Smooth muscle cell (in vitro differentiated cells): Measurements from ENCODE around the gene MDC1. TPM values are rescaled to one million over a fixed set of nuclear protein-coding genes. Genes with fewer than 3 reads are reported as not detected.

Experiments used
- DNase-seq: peaks from one replicate; lab custom pipeline; 2025; ENCODE audit not compliant: unreplicated experiment; lab: John Stamatoyannopoulos, UW
- H2AFZ ChIP-seq: fragments of 200-600 bp; sonication (generic); 2 replicates; pipeline ENCODE4 v1.6.0; 2016; ENCODE audit warnings: antibody characterized with exemption, low read depth, mild to moderate bottlenecking
- H3F3A ChIP-seq: fragments of 200-600 bp; sonication (generic); 2 replicates; pipeline ENCODE4 v1.6.0; 2017; ENCODE audit warnings: antibody characterized with exemption, low read depth
- H3K27ac ChIP-seq: fragments of 200-600 bp; sonication (generic); 2 replicates; pipeline ENCODE4 v1.5.1; 2016; ENCODE audit warnings: low read depth, mild to moderate bottlenecking
- H3K27me3 ChIP-seq: fragments of 200-600 bp; sonication (generic); 2 replicates; pipeline ENCODE4 v1.6.1; 2016; ENCODE audit warnings: low read depth, mild to moderate bottlenecking
- H3K36me3 ChIP-seq: fragments of 200-600 bp; sonication (generic); 2 replicates; pipeline ENCODE4 v1.5.1; 2016; ENCODE audit warnings: low read depth
- H3K4me1 ChIP-seq: fragments of 200-600 bp; sonication (generic); 2 replicates; pipeline ENCODE4 v1.5.1; 2016; ENCODE audit warnings: low read depth
- H3K4me2 ChIP-seq: fragments of 200-600 bp; sonication (generic); 2 replicates; pipeline ENCODE4 v1.6.0; 2016; ENCODE audit warnings: mild to moderate bottlenecking
- H3K4me3 ChIP-seq: fragments of 200-600 bp; sonication (generic); 2 replicates; pipeline ENCODE4 v1.5.1; 2016; ENCODE audit warnings: mild to moderate bottlenecking
- H3K79me2 ChIP-seq: fragments of 200-600 bp; sonication (generic); 2 replicates; pipeline ENCODE4 v1.6.0; 2016; ENCODE audit warnings: low read depth, mild to moderate bottlenecking
- H3K9ac ChIP-seq: fragments of 200-600 bp; sonication (generic); 2 replicates; pipeline ENCODE4 v1.6.0; 2016; ENCODE audit warnings: low read depth
- H3K9me3 ChIP-seq: fragments of 200-600 bp; sonication (generic); replicated peaks from 2 replicates; pipeline ENCODE4 v1.5.1; 2016; ENCODE audit warnings: low read depth
- H4K20me1 ChIP-seq: fragments of 200-600 bp; sonication (generic); 2 replicates; pipeline ENCODE4 v1.6.0; 2016; ENCODE audit warnings: low read depth
- CTCF ChIP-seq: fragments of 200-600 bp; sonication (generic); IDR thresholded peaks from 2 replicates; pipeline ENCODE4 v1.5.1; 2017; ENCODE audit warnings: borderline replicate concordance, mild to moderate bottlenecking, antibody characterized with exemption; ENCODE audit not compliant: insufficient read depth, poor library complexity, severe bottlenecking
- WGBS: methylation state at CpG from one replicate; pipeline ENCODE4 v1.1.7; 2016; ENCODE audit warnings: low lambda C conversion rate; 5-methylcytosine and 5-hydroxymethylcytosine counted together
- polyA plus RNA-seq: library from polyadenylated mRNA; unstranded; fragments of >200 nt; fragmentation: Nextera tagmentation; extraction: Ambion mirVana; gene quantifications from 2 replicates; pipeline ENCODE4 v1.2.1, GENCODE V29; 2016
- total RNA-seq: library from RNA; depleted of rRNA; stranded (reverse); fragments of >200 nt; gene quantifications from 2 replicates; pipeline ENCODE4 v1.2.3, GENCODE V29; 2014

The MDC1 gene
- total and polyA plus RNA-seq, 2 experiments from 2014 or later = 7.0 to 17.1 TPM

- Histone ChIP-seq H3K27me3 (no peaks in the 10 kb centered on the region), H3K79me2 (peaks cover 10% of the 10 kb centered on the region), H3K4me3 (no peak overlapping the region), H2AFZ (no peak overlapping the region), H3F3A (no peaks in the 10 kb centered on the region), H3K4me1 (peaks cover 10% of the 10 kb centered on the region), H3K36me3 (no peaks in the 10 kb centered on the region), H3K9me3 (no peaks in the 10 kb centered on the region), H3K9ac (no peak overlapping the region), H4K20me1 (no peaks in the 10 kb centered on the region), H3K4me2 (no peak overlapping the region), H3K27ac (no peak overlapping the region)
- DNase-seq = no peak
- no peak for TF ChIP-seq CTCF
- 94% methylated on average over 7 of the region's 7 CpGs for WGBS
These were observed 4.6 kb downstream of the MDC1 start for GRCh38 chr6:30712441-30712945.

DNA sequence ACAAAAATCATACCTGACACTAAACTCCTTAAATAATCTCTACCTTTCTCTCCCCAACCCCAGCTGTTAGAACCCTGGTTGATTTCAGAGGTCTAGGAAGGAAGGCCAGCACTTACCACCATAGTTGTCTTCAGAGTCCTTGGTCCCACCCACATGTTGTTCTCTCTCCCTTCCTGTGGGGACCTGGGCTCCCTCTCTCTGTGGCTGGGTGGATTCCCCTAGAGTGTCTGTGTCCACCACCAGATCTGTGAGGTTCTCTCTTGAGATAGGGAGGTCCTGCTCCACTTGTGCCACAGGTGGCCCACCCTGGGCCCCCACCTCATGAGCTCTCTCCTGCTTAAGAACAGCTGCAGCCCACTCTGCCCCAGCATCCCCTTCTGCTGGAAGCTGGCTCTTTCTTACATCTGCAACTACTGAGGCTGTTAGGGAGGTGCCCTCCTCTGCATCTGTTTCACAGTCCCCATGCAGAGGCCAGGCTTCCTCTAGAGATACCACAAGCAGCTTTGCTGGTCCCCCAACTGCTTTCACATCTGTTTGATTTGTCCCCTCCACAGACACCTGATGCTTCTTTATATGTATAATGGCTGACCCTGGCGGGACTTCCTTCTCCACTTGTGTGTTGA lies 5.2 kb downstream of the MDC1 start:
- no peak overlapping the region for H3K9ac ChIP-seq
- H3K36me3 ChIP-seq = no peaks in the 10 kb centered on the region
- no peak for TF ChIP-seq CTCF
- H3K27ac ChIP-seq = no peak overlapping the region
- H4K20me1 ChIP-seq = no peaks in the 10 kb centered on the region
- no peak overlapping the region for H3K4me2 ChIP-seq
- no peak overlapping the region for H2AFZ ChIP-seq
- H3F3A ChIP-seq = no peaks in the 10 kb centered on the region
- H3K4me3 ChIP-seq = no peak overlapping the region
- H3K79me2 ChIP-seq = peaks cover 9% of the 10 kb centered on the region
- H3K27me3 ChIP-seq = no peaks in the 10 kb centered on the region
- no peaks in the 10 kb centered on the region for H3K9me3 ChIP-seq
- WGBS = 100% methylated on average over 1 of the region's 1 CpG
- H3K4me1 ChIP-seq = peaks cover 10% of the 10 kb centered on the region
- DNase-seq = no peak

DNA sequence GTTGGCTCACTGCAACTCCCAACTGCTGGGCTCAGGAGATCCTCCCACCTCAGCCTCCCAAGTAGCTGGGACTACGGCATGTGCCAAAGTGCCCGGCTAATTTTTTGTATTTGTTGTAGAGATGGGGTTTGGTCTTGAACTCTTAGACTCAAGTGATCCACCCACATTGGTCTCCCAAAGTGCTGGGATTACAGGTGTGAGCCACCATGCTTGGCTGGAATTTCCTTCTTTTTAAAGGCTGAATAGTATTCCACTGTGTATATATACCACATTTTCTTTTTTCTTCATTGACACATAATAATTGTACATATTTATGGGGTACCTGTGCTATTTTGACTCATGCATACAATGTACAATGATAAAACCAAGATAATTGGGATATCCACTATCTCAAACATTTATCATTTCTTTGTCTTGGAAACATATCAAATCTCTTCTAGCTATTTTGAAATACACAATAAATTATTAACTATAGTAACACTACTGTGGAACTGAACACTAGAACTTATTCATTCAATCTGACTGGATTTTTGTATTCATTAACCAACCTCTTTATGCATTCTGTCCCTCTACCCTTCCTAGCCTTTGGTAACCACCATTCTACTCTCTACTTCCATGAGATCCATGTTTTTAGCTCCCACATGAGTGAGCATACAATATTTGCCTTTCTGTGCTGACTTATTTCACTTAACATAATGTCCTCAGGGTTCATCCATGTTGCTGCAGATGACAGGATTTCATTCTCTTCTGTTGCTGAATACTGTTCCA lies 7.8 kb downstream of the MDC1 start:
- WGBS = 95% methylated on average over 2 of the region's 2 CpGs
- Histone ChIP-seq H3K9me3 (no peaks in the 10 kb centered on the region), H3F3A (no peaks in the 10 kb centered on the region), H4K20me1 (no peaks in the 10 kb centered on the region), H3K4me1 (no peaks in the 10 kb centered on the region), H3K27me3 (no peaks in the 10 kb centered on the region), H3K4me3 (no peak overlapping the region), H2AFZ (no peak overlapping the region), H3K27ac (no peak overlapping the region), H3K4me2 (no peak overlapping the region), H3K36me3 (no peaks in the 10 kb centered on the region), H3K79me2 (no peaks in the 10 kb centered on the region), H3K9ac (no peak overlapping the region)
- DNase-seq = no peak
- no peak for TF ChIP-seq CTCF
